SU-DHL-6 (cell line): ENCODE data around the gene ZBP1.

Source experiments
- H2AFZ ChIP-seq: fragments of 200-600 bp; sonication (generic); 2 replicates; pipeline ENCODE4 v1.6.1; 2014; ENCODE audit warnings: low read depth, mild to moderate bottlenecking, moderate library complexity, mixed read lengths, antibody characterized with exemption, low read length; ENCODE audit not compliant: severe bottlenecking
- H3F3A ChIP-seq: fragments of 200-600 bp; shearing (Covaris generic); 2 replicates; pipeline ENCODE4 v1.6.0; 2016; ENCODE audit warnings: antibody characterized with exemption, mild to moderate bottlenecking; ENCODE audit not compliant: insufficient read depth
- H3K27ac ChIP-seq: fragments of 200-600 bp; sonication (generic); 2 replicates; pipeline ENCODE4 v1.5.1; 2016; ENCODE audit warnings: low read depth, mild to moderate bottlenecking, low read length, moderate library complexity, mixed read lengths
- H3K27me3 ChIP-seq: fragments of 200-600 bp; sonication (generic), shearing (Covaris generic); 2 replicates; pipeline ENCODE4 v1.6.0; 2014; ENCODE audit warnings: mild to moderate bottlenecking, low read length
- H3K36me3 ChIP-seq: fragments of 200-600 bp; sonication (generic); 2 replicates; pipeline ENCODE4 v1.6.1; 2014; ENCODE audit warnings: mild to moderate bottlenecking, low read length, mixed read lengths
- H3K4me2 ChIP-seq: fragments of 300-600, 200-600 bp; shearing (Covaris generic), sonication (generic); 2 replicates; pipeline ENCODE4 v1.6.0; 2014; ENCODE audit warnings: low read length, low read depth, mild to moderate bottlenecking; ENCODE audit not compliant: poor library complexity, severe bottlenecking
- H3K4me3 ChIP-seq: fragments of 200-600 bp; sonication (generic); 2 replicates; pipeline ENCODE4 v1.5.1; 2014; ENCODE audit warnings: antibody characterized with exemption, low read length, mild to moderate bottlenecking, mixed read lengths; ENCODE audit not compliant: insufficient read depth, poor library complexity, severe bottlenecking
- H3K79me2 ChIP-seq: fragments of 200-600 bp; sonication (generic); 2 replicates; pipeline ENCODE4 v1.6.1; 2014; ENCODE audit warnings: mild to moderate bottlenecking, low read length, moderate library complexity; ENCODE audit not compliant: insufficient read depth
- H3K9ac ChIP-seq: fragments of 200-600 bp; sonication (generic); 2 replicates; pipeline ENCODE4 v1.7.0; 2014; ENCODE audit warnings: mild to moderate bottlenecking, low read length
- H3K9me2 ChIP-seq: fragments of 200-600 bp; sonication (generic); replicated peaks from 2 replicates; pipeline ENCODE4 v1.6.1; 2014; ENCODE audit warnings: low read length; ENCODE audit not compliant: insufficient read depth
- H3K9me3 ChIP-seq: fragments of 200-600 bp; sonication (generic); 2 replicates; pipeline ENCODE4 v1.6.1; 2014; ENCODE audit warnings: low read length, mixed read lengths; ENCODE audit not compliant: insufficient read depth
- H4K20me1 ChIP-seq: fragments of 200-600 bp; sonication (generic); 2 replicates; pipeline ENCODE4 v1.6.1; 2014; ENCODE audit warnings: low read depth, mild to moderate bottlenecking, antibody characterized with exemption, low read length, moderate library complexity, mixed read lengths
- CTCF ChIP-seq: fragments of 200-600 bp; sonication (generic); IDR thresholded peaks from one replicate; pipeline ENCODE4 v1.5.1; 2017; ENCODE audit warnings: antibody characterized with exemption, mild to moderate bottlenecking, low read length, moderate library complexity; ENCODE audit not compliant: insufficient read depth, poor library complexity, severe bottlenecking
- EZH2phosphoT487 ChIP-seq: fragments of 200-600 bp; sonication (generic), shearing (Covaris generic); conservative IDR thresholded peaks from 2 replicates; pipeline ENCODE4 v1.6.1; 2018; ENCODE audit warnings: mild to moderate bottlenecking, antibody characterized with exemption, low read length, moderate library complexity, mixed read lengths

The ZBP1 gene

GRCh38 chr20:57649617-57650015 is 29.4 kb upstream of the ZBP1 start:
- no peaks in the 10 kb centered on the region for H3F3A ChIP-seq
- no peak overlapping the region for H3K27ac ChIP-seq

DNA sequence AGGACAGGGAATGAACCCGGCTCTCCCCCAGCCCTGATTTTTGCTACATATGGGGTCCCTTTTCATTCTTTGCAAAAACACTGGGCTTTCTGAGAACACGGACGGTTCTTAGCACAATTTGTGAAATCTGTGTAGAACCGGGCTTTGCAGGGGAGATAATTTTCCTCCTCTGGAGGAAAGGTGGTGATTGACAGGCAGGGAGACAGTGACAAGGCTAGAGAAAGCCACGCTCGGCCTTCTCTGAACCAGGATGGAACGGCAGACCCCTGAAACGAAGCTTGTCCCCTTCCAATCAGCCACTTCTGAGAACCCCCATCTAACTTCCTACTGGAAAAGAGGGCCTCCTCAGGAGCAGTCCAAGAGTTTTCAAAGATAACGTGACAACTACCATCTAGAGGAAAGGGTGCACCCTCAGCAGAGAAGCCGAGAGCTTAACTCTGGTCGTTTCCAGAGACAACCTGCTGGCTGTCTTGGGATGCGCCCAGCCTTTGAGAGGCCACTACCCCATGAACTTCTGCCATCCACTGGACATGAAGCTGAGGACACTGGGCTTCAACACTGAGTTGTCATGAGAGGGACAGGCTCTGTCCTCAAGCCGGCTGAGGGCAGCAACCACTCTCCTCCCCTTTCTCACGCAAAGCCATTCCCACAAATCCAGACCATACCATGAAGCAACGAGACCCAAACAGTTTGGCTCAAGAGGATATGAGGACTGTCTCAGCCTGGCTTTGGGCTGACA is 28.8 kb upstream of the ZBP1 start:
- H3F3A ChIP-seq: no peaks in the 10 kb centered on the region
- TF ChIP-seq EZH2phosphoT487: no peak
- TF ChIP-seq CTCF: no peak
- no peaks in the 10 kb centered on the region for H3K36me3 ChIP-seq
- H2AFZ ChIP-seq: no peak overlapping the region
- no peak overlapping the region for H3K27ac ChIP-seq
- no peak overlapping the region for H3K9ac ChIP-seq
- no peak overlapping the region for H3K4me3 ChIP-seq
- no peaks in the 10 kb centered on the region for H3K9me2 ChIP-seq
- H3K27me3 ChIP-seq: no peaks in the 10 kb centered on the region
- no peaks in the 10 kb centered on the region for H4K20me1 ChIP-seq
- no peaks in the 10 kb centered on the region for H3K79me2 ChIP-seq
- H3K4me2 ChIP-seq: no peak overlapping the region
- no peaks in the 10 kb centered on the region for H3K9me3 ChIP-seq

More at GRCh38 chr20:57649617-57650015, 29.4 kb upstream of the ZBP1 start:
- no peak for TF ChIP-seq CTCF
- no peak for TF ChIP-seq EZH2phosphoT487
- no peak overlapping the region for H3K4me2 ChIP-seq
- H3K4me3 ChIP-seq: no peak overlapping the region
- no peaks in the 10 kb centered on the region for H3K79me2 ChIP-seq
- no peak overlapping the region for H3K9ac ChIP-seq
- no peak overlapping the region for H2AFZ ChIP-seq
- H3K9me2 ChIP-seq: no peaks in the 10 kb centered on the region
- H3K9me3 ChIP-seq: no peaks in the 10 kb centered on the region
- no peaks in the 10 kb centered on the region for H4K20me1 ChIP-seq
- H3K36me3 ChIP-seq: no peaks in the 10 kb centered on the region
- H3K27me3 ChIP-seq: no peaks in the 10 kb centered on the region

DNA sequence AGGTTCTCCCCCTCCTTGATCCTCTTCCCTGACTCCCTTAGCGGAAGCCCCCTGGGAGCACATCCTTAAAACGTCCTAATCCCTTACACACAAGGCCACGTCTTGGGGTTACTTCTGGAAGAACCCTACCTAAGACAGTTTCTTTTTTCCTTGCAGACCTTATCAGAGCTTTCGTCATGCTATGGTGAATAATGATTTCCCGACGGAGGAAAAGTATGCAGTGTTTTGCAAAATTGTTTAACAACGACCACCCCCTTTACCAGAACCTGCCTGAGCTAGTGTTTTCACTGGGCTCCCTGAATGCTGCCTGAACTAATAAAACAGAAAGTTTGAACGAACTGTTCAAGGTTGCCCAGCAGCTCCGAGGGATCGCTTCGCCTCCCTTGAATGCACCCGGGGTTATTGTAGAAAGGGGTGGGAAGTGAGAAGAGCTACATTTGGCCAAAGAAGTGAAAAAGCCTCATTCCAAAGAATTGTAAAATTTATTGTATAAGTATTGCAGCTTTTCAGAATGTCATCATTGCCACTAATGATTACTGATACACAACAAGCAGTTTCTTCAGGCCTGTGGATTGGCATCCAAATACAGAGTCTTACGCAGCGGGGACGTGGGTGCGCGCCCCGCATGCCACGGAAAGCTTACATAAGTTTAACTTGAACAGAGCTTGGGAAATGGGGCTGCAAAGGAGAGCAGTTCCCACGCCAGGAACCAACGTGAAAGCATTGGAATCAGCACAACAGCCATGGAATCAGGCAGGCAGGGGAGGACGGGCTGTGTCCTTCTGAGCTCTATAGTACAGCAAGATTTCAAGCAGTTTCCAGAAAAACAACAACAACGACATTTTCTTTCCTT is 27.9 kb upstream of the ZBP1 start:
- H3K9me3 ChIP-seq: no peaks in the 10 kb centered on the region
- H3K4me3 ChIP-seq: no peak overlapping the region
- no peaks in the 10 kb centered on the region for H3F3A ChIP-seq
- no peaks in the 10 kb centered on the region for H4K20me1 ChIP-seq
- H3K27me3 ChIP-seq: no peaks in the 10 kb centered on the region
- no peak overlapping the region for H3K9ac ChIP-seq
- TF ChIP-seq EZH2phosphoT487 (no peak), CTCF (no peak)
- H3K9me2 ChIP-seq: no peaks in the 10 kb centered on the region
- no peak overlapping the region for H2AFZ ChIP-seq
- H3K4me2 ChIP-seq: no peak overlapping the region
- no peaks in the 10 kb centered on the region for H3K36me3 ChIP-seq
- H3K27ac ChIP-seq: no peak overlapping the region
- H3K79me2 ChIP-seq: no peaks in the 10 kb centered on the region
